HCT116 (cell line): ENCODE data around the gene PPIL1. TPM values are rescaled to one million over a fixed set of nuclear protein-coding genes. Genes with fewer than 3 reads are reported as not detected.

Source experiments
- ATAC-seq: fragments of 200-7000 bp; cut with Tn5 transposase; 2 replicates; pipeline ENCODE4 v1.9.1; 2020; ENCODE audit warnings: mild to moderate bottlenecking, moderate library complexity
- BruUV-seq: library from RNA; stranded (reverse); fragments of 400-500 nt; replicated peaks from 2 replicates; lab custom pipeline; 2021; lab: Mats Ljungman, UMichigan
- CTCF ChIA-PET: fragments of 300-600 bp; sonication (Branson Sonifier 250); formaldehyde crosslinking; loops from one replicate; lab custom pipeline; 2021; ENCODE audit warnings: antibody characterized with exemption; lab: Charles Lee
- POLR2A ChIA-PET: fragments of 300-600, 350-600 bp; sonication (Branson Sonifier 250); formaldehyde crosslinking; loops from one replicate; lab custom pipeline; 2021; ENCODE audit warnings: antibody characterized with exemption; lab: Charles Lee
- RAD21 ChIA-PET, 2 experiments: fragments of 300-600 bp; sonication (Branson Sonifier 250); formaldehyde crosslinking; loops; one replicate each; lab custom pipeline; 2023; ENCODE audit warnings: low total read pairs in 2 of 2; ENCODE audit not compliant: uncharacterized antibody in 2 of 2, unreplicated experiment in 2 of 2, low non-redundant PET in 1 of 2; lab: Charles Lee
- DNase-seq: peaks from one replicate; pipeline ENCODE4 v3.0.0-alpha.2; 2010; ENCODE audit warnings: low read depth, low spot score
- H2AFZ ChIP-seq: fragments of 200-600 bp; shearing (Covaris generic), sonication (generic); 2 replicates; pipeline ENCODE4 v1.6.1; 2017; ENCODE audit warnings: low read depth, mixed run types, mixed read lengths, antibody characterized with exemption, low read length; ENCODE audit not compliant: poor library complexity, severe bottlenecking
- H3K27ac ChIP-seq: 2 replicates; pipeline ENCODE4 v1.5.1; 2012; ENCODE audit warnings: low read depth, low read length
- H3K27me3 ChIP-seq: fragments of 200-600 bp; sonication (generic); 2 replicates; pipeline ENCODE4 v1.6.1; 2016; ENCODE audit warnings: mixed run types, low read length, mixed read lengths; ENCODE audit not compliant: insufficient read depth
- H3K36me3 ChIP-seq, 2 experiments: fragments of 200-500 bp in 1 of 2; fragments of 200-600 bp in 1 of 2; sonication (Bioruptor generic) in 1 of 2; sonication (generic) in 1 of 2; 2 replicates each; pipeline versions ENCODE4 v1.5.1 to v1.6.1; 2014 to 2016; ENCODE audit warnings: low read length in 2 of 2, inconsistent platforms in 1 of 2, mixed read lengths in 1 of 2, mixed run types in 1 of 2; ENCODE audit not compliant: insufficient read depth in 2 of 2, control insufficient read depth in 1 of 2
- H3K4me1 ChIP-seq, 2 experiments: fragments of 200-600 bp in 1 of 2; sonication (generic) in 1 of 2; 2 replicates each; pipeline versions ENCODE4 v1.5.1 to v1.6.1; 2012 to 2017; ENCODE audit warnings: low read length in 2 of 2, inconsistent platforms in 1 of 2, mild to moderate bottlenecking in 1 of 2, mixed read lengths in 1 of 2, mixed run types in 1 of 2, moderate library complexity in 1 of 2; ENCODE audit not compliant: insufficient read depth in 2 of 2, control insufficient read depth in 1 of 2
- H3K4me2 ChIP-seq: fragments of 200-600 bp; sonication (generic); 2 replicates; pipeline ENCODE4 v1.6.1; 2017; ENCODE audit warnings: mixed run types, low read length, mixed read lengths
- H3K4me3 ChIP-seq, 2 experiments: fragments of 200-600 bp in 1 of 2; sonication (generic) in 1 of 2; replicated peaks in 1 of 2; 2 replicates each; pipeline ENCODE4 v1.5.1; 2011 to 2016; ENCODE audit warnings: low read length in 2 of 2, control low read depth in 1 of 2, low read depth in 1 of 2, mild to moderate bottlenecking in 1 of 2, mixed read lengths in 1 of 2, mixed run types in 1 of 2
- H3K79me2 ChIP-seq: fragments of 200-600 bp; sonication (generic); 2 replicates; pipeline ENCODE4 v1.6.1; 2017; ENCODE audit warnings: mild to moderate bottlenecking, mixed run types, low read length, moderate library complexity, mixed read lengths; ENCODE audit not compliant: insufficient read depth
- H3K9ac ChIP-seq: fragments of 200-600 bp; sonication (generic); 2 replicates; pipeline ENCODE4 v1.6.1; 2016; ENCODE audit warnings: low read length, mixed read lengths
- H3K9me2 ChIP-seq: fragments of 200-600 bp; sonication (generic), shearing (Covaris generic); 2 replicates; pipeline ENCODE4 v1.6.1; 2017; ENCODE audit warnings: mixed run types, mild to moderate bottlenecking, moderate library complexity; ENCODE audit not compliant: insufficient read depth
- H3K9me3 ChIP-seq, 2 experiments: fragments of 200-500 bp in 1 of 2; fragments of 200-600 bp in 1 of 2; sonication (Bioruptor generic) in 1 of 2; sonication (generic) in 1 of 2; 2 replicates each; pipeline ENCODE4 v1.6.1; 2014 to 2017; ENCODE audit warnings: low read length in 2 of 2, mixed read lengths in 2 of 2, inconsistent platforms in 1 of 2, low read depth in 1 of 2, mild to moderate bottlenecking in 1 of 2, mixed run types in 1 of 2, moderate library complexity in 1 of 2; ENCODE audit not compliant: control insufficient read depth in 1 of 2, insufficient read depth in 1 of 2
- H4K20me1 ChIP-seq: fragments of 200-600 bp; sonication (generic), shearing (Covaris generic); 2 replicates; pipeline ENCODE4 v1.6.1; 2017; ENCODE audit warnings: mixed run types, mild to moderate bottlenecking, moderate library complexity; ENCODE audit not compliant: insufficient read depth
- CBX3 ChIP-seq: IDR thresholded peaks from 2 replicates; pipeline ENCODE4 v1.6.1; 2012; ENCODE audit warnings: low read depth
- CTCF ChIP-seq, 3 experiments: fragments of 200-600 bp in 1 of 3; sonication (generic) in 1 of 3; IDR thresholded peaks in 2 of 3; conservative IDR thresholded peaks in 1 of 3; 2 replicates each; pipeline ENCODE4 v1.5.1; 2012 to 2017; ENCODE audit warnings: low read depth in 2 of 3, low read length in 2 of 3, antibody characterized with exemption in 1 of 3, borderline replicate concordance in 1 of 3, control low read depth in 1 of 3, mild to moderate bottlenecking in 1 of 3, mixed read lengths in 1 of 3, mixed run types in 1 of 3, moderate library complexity in 1 of 3; ENCODE audit not compliant: insufficient read depth in 1 of 3
- EGR1 ChIP-seq: IDR thresholded peaks from 2 replicates; pipeline ENCODE4 v1.6.1; 2012; ENCODE audit warnings: low read depth
- ELF1 ChIP-seq: IDR thresholded peaks from 2 replicates; pipeline ENCODE4 v1.6.1; 2012; ENCODE audit warnings: low read depth, borderline replicate concordance
- EZH2 ChIP-seq: fragments of 200-600 bp; sonication (generic); IDR thresholded peaks from 2 replicates; pipeline ENCODE4 v1.6.1; 2017; ENCODE audit warnings: antibody characterized with exemption, mixed run types
- EZH2phosphoT487 ChIP-seq: fragments of 200-600 bp; IDR thresholded peaks from 2 replicates; pipeline ENCODE4 v1.6.1; 2018; ENCODE audit warnings: antibody characterized with exemption, borderline replicate concordance
- POLR2A ChIP-seq: IDR thresholded peaks from 2 replicates; pipeline ENCODE4 v1.7.0; 2011; ENCODE audit warnings: borderline replicate concordance; ENCODE audit not compliant: insufficient read depth, insufficient read length; ENCODE audit errors: extremely low read depth
- POLR2AphosphoS5 ChIP-seq: IDR thresholded peaks from 2 replicates; pipeline ENCODE4 v1.6.1; 2011; ENCODE audit warnings: mild to moderate bottlenecking, low read depth, low read length, moderate library complexity
- RAD21 ChIP-seq: IDR thresholded peaks from 2 replicates; pipeline ENCODE4 v1.6.1; 2012; ENCODE audit warnings: low read depth, mild to moderate bottlenecking
- REST ChIP-seq: IDR thresholded peaks from 2 replicates; pipeline ENCODE4 v1.6.1; 2012; ENCODE audit warnings: low read depth
- SP1 ChIP-seq: IDR thresholded peaks from 2 replicates; pipeline ENCODE4 v1.6.1; 2012; ENCODE audit warnings: low read depth
- TCF7L2 ChIP-seq: IDR thresholded peaks from 2 replicates; pipeline ENCODE4 v1.7.0; 2011; ENCODE audit warnings: borderline replicate concordance, inconsistent platforms; ENCODE audit not compliant: insufficient read depth, insufficient read length; ENCODE audit errors: extremely low read depth
- YY1 ChIP-seq: IDR thresholded peaks from 2 replicates; pipeline ENCODE4 v1.6.1; 2011; ENCODE audit warnings: low read length, low read depth, moderate library complexity, mild to moderate bottlenecking; ENCODE audit not compliant: insufficient replicate concordance; ENCODE audit errors: extremely low read depth
- ZFX ChIP-seq: fragments of 450-650 bp; IDR thresholded peaks from 2 replicates; pipeline ENCODE4 v1.6.1; 2017
- intact Hi-C: fragments of 100-400 bp; cut with micrococcal nuclease; formaldehyde crosslinking; loops from 2 replicates; pipeline ENCODE4 v1.10.0; 2022
- total RNA-seq: library from RNA; stranded (reverse); gene quantifications from one replicate; pipeline ENCODE4 v1.2.1, GENCODE V29; 2021; ENCODE audit not compliant: unreplicated experiment
- TF ChIP-seq, protein P1 (sequence below): IDR thresholded peaks from 2 replicates; pipeline ENCODE4 v1.6.1; 2012
- TF ChIP-seq, protein P2 (sequence below): IDR thresholded peaks from 2 replicates; pipeline ENCODE4 v1.6.1; 2011; ENCODE audit warnings: mild to moderate bottlenecking, low read length, moderate library complexity; ENCODE audit not compliant: insufficient replicate concordance; ENCODE audit errors: extremely low read depth
- TF ChIP-seq, protein P3 (sequence below): IDR thresholded peaks from 2 replicates; pipeline ENCODE4 v1.6.1; 2012

The PPIL1 gene
- total RNA-seq, 1 experiment from 2014 or later = 42.0 TPM

- TF ChIP-seq EZH2phosphoT487 (no peak), REST (no peak), ELF1 (no peak), SP1 (no peak)
These were observed 33.2 kb upstream of the PPIL1 start (continued) for GRCh38 chr6:36907781-36908180.

DNA sequence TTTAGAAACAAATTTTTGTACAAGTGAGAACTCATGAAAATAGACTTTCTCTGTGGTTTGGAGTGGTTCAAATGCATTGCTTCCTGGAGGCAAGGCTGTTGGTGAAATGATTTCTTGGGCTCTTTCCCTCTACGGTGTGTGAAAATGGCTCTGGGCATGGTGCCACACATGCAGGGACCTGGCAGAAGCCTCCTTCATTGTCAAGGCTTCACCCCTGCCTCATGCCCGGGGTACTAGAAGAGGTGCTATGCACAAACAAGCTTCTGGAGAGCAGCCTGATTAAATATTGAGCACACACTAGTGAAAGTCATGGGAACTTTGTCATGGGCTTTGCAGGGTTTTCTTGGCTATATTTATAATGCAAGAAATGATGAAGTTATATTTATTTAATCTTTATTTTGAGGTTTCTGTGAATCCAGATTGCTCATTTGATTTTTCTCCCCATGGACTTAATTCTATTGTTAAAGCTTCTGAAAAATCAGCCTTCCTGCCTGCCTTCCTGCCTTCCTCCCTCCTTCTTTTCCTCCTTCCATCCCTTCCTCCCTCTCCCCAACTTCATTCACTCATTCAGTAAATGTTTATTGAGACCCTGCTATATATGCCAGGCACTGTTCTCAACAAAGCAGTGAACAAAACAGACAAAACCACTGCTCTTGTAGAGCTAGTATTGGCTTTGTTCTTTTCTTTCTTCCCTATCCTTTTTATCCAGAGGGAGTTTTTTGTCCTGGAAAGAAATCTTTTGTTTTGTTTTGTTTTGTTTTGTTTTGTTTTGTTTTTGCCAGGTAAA is 32.1 kb upstream of the PPIL1 start:
- no peak overlapping the region for H3K9ac ChIP-seq
- no peaks in the 10 kb centered on the region for H3K27me3 ChIP-seq
- H4K20me1 ChIP-seq = no peaks in the 10 kb centered on the region
- no peak overlapping the region for H3K27ac ChIP-seq
- no peak overlapping the region for H2AFZ ChIP-seq
- intact Hi-C loops = no loop called here
- no peaks in the 10 kb centered on the region for H3K79me2 ChIP-seq
- no peaks in the 10 kb centered on the region for H3K4me1 ChIP-seq
- H3K4me3 ChIP-seq = no peak overlapping the region
- no peak for DNase-seq
- H3K36me3 ChIP-seq = peaks cover 7 to 13% of the 10 kb centered on the region in 2 experiments; a peak in 3 of 4 replicates
- RAD21 ChIA-PET = no interaction called here
- ATAC-seq = no peak
- no peak overlapping the region for H3K4me2 ChIP-seq
- CTCF ChIA-PET = no interaction called here
- TF ChIP-seq, protein P1, sequence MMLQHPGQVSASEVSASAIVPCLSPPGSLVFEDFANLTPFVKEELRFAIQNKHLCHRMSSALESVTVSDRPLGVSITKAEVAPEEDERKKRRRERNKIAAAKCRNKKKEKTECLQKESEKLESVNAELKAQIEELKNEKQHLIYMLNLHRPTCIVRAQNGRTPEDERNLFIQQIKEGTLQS = no peak
- TF ChIP-seq TCF7L2 (no peak), POLR2A (no peak), CTCF (IDR thresholded peaks at IDR 0.05 in 2 of 3, conservative IDR thresholded peaks at IDR 0.05 in 1 of 3; ENCODE audit: borderline replicate concordance in 1 of 3, insufficient read depth in 1 of 3, low read depth in 2 of 3, low read length in 2 of 3) (no peak), ZFX (no peak), EZH2 (no peak), CBX3 (no peak), EGR1 (no peak), RAD21 (no peak), YY1 (no peak), POLR2AphosphoS5 (no peak)
- TF ChIP-seq, protein P2, sequence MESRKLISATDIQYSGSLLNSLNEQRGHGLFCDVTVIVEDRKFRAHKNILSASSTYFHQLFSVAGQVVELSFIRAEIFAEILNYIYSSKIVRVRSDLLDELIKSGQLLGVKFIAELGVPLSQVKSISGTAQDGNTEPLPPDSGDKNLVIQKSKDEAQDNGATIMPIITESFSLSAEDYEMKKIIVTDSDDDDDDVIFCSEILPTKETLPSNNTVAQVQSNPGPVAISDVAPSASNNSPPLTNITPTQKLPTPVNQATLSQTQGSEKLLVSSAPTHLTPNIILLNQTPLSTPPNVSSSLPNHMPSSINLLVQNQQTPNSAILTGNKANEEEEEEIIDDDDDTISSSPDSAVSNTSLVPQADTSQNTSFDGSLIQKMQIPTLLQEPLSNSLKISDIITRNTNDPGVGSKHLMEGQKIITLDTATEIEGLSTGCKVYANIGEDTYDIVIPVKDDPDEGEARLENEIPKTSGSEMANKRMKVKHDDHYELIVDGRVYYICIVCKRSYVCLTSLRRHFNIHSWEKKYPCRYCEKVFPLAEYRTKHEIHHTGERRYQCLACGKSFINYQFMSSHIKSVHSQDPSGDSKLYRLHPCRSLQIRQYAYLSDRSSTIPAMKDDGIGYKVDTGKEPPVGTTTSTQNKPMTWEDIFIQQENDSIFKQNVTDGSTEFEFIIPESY = no peak
- TF ChIP-seq, protein P3, sequence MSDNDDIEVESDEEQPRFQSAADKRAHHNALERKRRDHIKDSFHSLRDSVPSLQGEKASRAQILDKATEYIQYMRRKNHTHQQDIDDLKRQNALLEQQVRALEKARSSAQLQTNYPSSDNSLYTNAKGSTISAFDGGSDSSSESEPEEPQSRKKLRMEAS = no peak
- H3K9me2 ChIP-seq = no peaks in the 10 kb centered on the region
- BruUV-seq = no TSS peak
- POLR2A ChIA-PET = no interaction called here
- no peaks in the 10 kb centered on the region for H3K9me3 ChIP-seq
